Activated CD4-positive, alpha-beta memory T cell treated with anti-CD3 and anti-CD28 coated beads, Interleukin-2, amount 10 ng/mL, durations not matched to agents 7 days and 5 days (primary cell): ENCODE results near the gene PSRC1. TPM values are rescaled to one million over a fixed set of nuclear protein-coding genes. Genes with fewer than 3 reads are reported as not detected.

Experiments used
- total RNA-seq, 2 experiments: library from RNA; stranded (reverse); gene quantifications; one replicate each; pipeline ENCODE4 v1.2.3, GENCODE V29; 2021

PSRC1 gene
- total RNA-seq, 2 experiments from 2014 or later, result 27.0 to 28.7 TPM

Other genes starting within 250 kb of the PSRC1 start
- 10 to 100 TPM; 10.6 to 10.9 TPM for gene WDR47, start 241.0 kb downstream of the PSRC1 start, total RNA-seq
- gene TAF13, start 207.1 kb downstream of the PSRC1 start, total RNA-seq, result 10 to 100 TPM; 25.2 to 26.5 TPM
- gene TMEM167B, start 192.4 kb downstream of the PSRC1 start, total RNA-seq, result 10 to 100 TPM; 29.6 to 31.8 TPM
- gene ELAPOR1, start 169.0 kb downstream of the PSRC1 start, total RNA-seq, result 1 to 10 TPM; 4.1 to 5.0 TPM
- 100 to 1,000 TPM; 193 to 195 TPM for gene SARS1, start 69.2 kb downstream of the PSRC1 start, total RNA-seq
- 1 to 10 TPM; 2.0 to 2.2 TPM for gene CELSR2, start 33.6 kb downstream of the PSRC1 start, total RNA-seq
- not detected for gene MYBPHL, start 23.9 kb upstream of the PSRC1 start, total RNA-seq
- 1 to 10 TPM; 3.2 to 4.5 TPM for gene SORT1, start 114.8 kb upstream of the PSRC1 start, total RNA-seq
- 100 to 1,000 TPM; 170 to 189 TPM for gene PSMA5, start 143.3 kb upstream of the PSRC1 start, total RNA-seq
- gene SYPL2, start 183.4 kb upstream of the PSRC1 start, total RNA-seq, result not detected
- 1 to 10 TPM; 7.0 to 7.6 TPM for gene ATXN7L2, start 200.8 kb upstream of the PSRC1 start, total RNA-seq
- gene CYB561D1, start 210.9 kb upstream of the PSRC1 start, total RNA-seq, result 10 to 100 TPM; 19.5 to 21.4 TPM
- gene AMIGO1, start 226.6 kb upstream of the PSRC1 start, total RNA-seq, result 1 to 10 TPM; 1.2 to 1.3 TPM